Measurements from ENCODE around the gene PPP6R3.

- TF ChIP-seq CTCF (IDR thresholded peaks at IDR 0.05): no peak
- TF ChIP-seq POLR2A (IDR thresholded peaks at IDR 0.05): no peak
Observed at GRCh38 chr11:68481579-68482240, 21.2 kb downstream of the PPP6R3 start.
